Measurements from ENCODE around the gene PPFIA1.
"Not testable (repeated sequence)": the region's sequence is repeated elsewhere in the genome, so short reads cannot be mapped to it uniquely, and the experiment has no call there.

The PPFIA1 gene

GRCh38 chr11:70250876-70251658, 19.4 kb upstream of the PPFIA1 start:
- DNase-seq (ENCODE audit: low read depth, low spot score), result no peak
- no peak overlapping the region for H3K27ac ChIP-seq

GRCh38 chr11:70251659-70252321, 18.7 kb upstream of the PPFIA1 start:
- no peak overlapping the region for H3K27ac ChIP-seq

DNA sequence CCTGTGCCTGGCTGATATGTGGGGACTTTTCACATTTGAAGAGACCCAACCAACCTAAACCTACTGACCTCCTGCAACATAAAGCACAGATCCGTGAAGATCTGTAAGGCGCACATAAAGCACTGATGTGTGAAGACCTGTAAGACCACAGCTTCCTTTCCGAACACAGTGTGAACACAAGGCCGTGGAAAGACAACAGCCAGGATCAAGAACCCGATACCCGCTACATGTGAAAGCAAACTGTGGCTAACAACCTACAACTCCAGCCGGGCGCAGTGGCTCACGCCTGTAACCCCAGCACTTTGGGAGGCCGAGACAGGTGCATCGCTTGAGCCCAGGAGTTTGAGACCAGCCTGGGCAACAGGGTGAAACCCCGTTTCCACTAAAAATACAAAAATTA, 17.6 kb upstream of the PPFIA1 start:
- H3K27ac ChIP-seq, result no peak overlapping the region
- DNase-seq (ENCODE audit: low read depth, low spot score), result no peak

More at GRCh38 chr11:70251659-70252321, 18.7 kb upstream of the PPFIA1 start:
- no peak for DNase-seq (ENCODE audit: low read depth, low spot score)

GRCh38 chr11:70255477-70256116, 14.9 kb upstream of the PPFIA1 start:
- H3K27ac ChIP-seq, result no peak overlapping the region
- DNase-seq (ENCODE audit: low read depth, low spot score), result no peak

DNA sequence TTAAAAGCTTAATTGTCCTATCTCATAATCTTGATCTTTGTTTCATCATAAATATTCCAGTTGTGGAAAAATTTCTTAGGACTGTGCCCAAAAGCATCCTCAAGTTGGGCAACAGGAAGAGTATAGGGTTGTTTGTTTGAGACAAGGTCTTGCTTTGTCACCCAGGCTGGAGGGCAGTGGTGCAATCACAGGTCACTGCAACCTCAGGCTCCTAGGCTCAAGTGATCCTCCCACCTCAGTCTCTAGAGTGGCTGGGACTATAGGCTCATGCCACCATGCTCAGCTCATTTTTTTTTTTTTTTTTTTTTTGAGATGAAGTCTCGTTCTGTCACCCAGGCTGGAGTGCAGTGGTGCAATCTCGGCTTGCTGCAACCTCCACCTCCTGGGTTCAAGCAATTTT, 11.4 kb upstream of the PPFIA1 start:
- DNase-seq (ENCODE audit: low read depth, low spot score), result not testable (repeated sequence)

DNA sequence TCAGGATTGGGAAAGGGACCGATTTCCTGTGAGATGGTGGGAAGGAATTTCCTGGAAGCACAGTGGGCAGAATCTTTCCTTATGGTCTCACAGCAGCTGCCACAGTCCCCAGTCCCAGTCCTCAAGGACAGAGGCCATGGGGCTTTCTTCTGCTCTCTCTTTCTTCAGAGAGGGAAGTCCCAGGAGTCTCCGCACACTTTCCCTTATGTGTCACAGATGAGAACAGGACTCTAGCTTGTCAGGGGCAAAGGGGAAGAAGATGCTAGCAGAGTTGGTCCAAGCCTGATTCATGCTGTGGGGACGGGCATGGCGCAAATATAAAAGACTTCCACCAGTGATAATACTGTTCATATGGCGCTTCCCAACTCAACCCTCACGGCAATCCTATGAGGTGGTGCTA, 7.5 kb upstream of the PPFIA1 start:
- H3K27ac ChIP-seq, result no peak overlapping the region
- DNase-seq (ENCODE audit: low read depth, low spot score), result no peak

More for the DNA sequence above, 11.4 kb upstream of the PPFIA1 start:
- H3K27ac ChIP-seq, result not testable (repeated sequence)

GRCh38 chr11:70263363-70263762, 7.1 kb upstream of the PPFIA1 start:
- DNase-seq (ENCODE audit: low read depth, low spot score), result no peak
- no peak overlapping the region for H3K27ac ChIP-seq

DNA sequence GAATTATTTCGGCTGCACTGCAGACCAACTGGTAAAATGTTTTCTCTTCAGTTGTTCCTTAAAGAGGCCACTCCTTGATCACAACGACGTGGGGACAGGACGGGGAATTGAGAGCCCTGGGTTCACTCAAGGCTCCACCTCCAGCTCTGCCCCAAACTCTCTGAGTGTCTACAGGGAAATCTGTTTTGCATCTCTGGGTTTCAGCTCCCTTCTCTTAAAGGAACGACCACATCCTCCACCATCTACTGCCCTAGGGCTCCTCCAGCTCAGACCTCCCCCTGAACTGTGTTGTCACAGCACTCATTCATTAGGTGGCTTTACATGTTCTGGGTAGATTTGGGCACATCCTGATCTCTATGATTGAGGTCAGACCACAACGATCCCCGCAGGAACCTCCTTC, 5.1 kb upstream of the PPFIA1 start:
- H3K27ac ChIP-seq, result no peak overlapping the region
- no peak for DNase-seq (ENCODE audit: low read depth, low spot score)

DNA sequence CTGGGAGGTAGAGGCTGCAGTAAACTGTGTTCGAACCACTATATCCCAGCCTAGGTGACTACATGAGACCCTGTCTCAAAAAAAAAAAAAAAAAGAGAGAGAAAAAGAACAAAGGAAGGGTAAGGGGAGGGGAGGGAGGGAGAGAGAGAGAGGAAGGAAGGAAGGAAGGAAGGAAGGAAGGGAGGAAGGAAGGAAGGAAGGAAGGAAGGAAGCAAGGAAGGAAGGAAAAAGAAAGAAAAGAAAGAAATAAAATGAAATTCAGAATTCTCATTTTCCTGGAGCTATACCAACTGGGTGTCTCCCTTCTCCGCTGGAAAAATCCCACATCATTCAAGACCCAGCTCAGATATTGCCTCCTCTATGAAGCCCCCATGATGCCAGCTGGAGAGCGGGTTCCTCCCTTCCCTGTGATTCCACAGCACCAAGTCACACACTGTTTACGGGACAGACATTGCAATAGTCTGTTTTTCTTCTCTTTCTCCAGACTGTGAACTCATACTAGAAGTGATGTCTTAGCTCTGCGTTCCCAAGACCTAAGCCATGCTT, 3.0 kb upstream of the PPFIA1 start:
- no peak for DNase-seq (ENCODE audit: low read depth, low spot score)
- no peak overlapping the region for H3K27ac ChIP-seq

- H3K27ac ChIP-seq, result no peak overlapping the region
- DNase-seq (ENCODE audit: low read depth, low spot score), result no peak
Measured at GRCh38 chr11:70268526-70268925, 2.0 kb upstream of the PPFIA1 start.

GRCh38 chr11:70270877-70271648, 573 bp downstream of the PPFIA1 start:
- H3K27ac ChIP-seq, result peak overlapping the region; percentile 46
- no peak for DNase-seq (ENCODE audit: low read depth, low spot score)

DNA sequence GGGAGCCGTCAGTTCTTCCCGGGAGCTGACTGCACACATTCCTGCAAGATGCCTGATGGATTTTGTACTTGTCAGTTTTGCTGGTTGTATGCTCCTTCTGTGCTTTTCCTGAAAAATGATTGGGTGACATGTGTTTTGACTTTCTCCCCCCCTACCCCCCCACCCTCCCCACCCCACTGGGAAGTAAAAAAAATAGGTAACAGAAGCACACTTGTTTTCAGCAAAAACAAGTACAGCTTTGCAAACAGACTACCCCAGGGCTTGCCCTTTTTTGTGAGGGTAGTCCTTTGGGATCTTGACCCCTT, 1.1 kb downstream of the PPFIA1 start:
- no peak overlapping the region for H3K27ac ChIP-seq
- no peak for DNase-seq (ENCODE audit: low read depth, low spot score)

- H3K27ac ChIP-seq, result no peak overlapping the region
- no peak for DNase-seq (ENCODE audit: low read depth, low spot score)
Measured at GRCh38 chr11:70272009-70272408, 1.5 kb downstream of the PPFIA1 start.

DNA sequence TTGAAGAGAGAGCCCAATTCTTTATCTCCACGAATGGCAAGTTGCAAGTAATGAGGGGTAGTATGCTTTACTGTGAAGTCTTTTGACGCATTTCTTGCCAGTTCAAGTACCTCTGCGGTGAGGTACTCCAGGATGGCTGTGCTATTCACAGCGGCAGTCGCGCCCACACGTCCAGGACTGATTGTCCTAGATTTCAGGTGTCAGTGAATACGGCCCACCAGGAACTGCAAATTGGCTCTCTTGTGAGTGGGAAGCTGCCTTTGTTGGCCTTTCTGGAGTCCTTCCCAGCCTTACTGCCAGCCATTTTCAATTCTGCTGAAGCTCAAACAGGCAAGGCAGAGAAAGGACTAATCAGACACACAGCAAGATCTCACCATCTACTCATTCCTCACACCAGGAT, 8.5 kb downstream of the PPFIA1 start:
- H3K27ac ChIP-seq, result no peak overlapping the region
- no peak for DNase-seq (ENCODE audit: low read depth, low spot score)

- DNase-seq (ENCODE audit: low read depth, low spot score), result no peak
- H3K27ac ChIP-seq, result no peak overlapping the region
Measured at GRCh38 chr11:70281156-70281609, 10.7 kb downstream of the PPFIA1 start.

GRCh38 chr11:70282012-70282411, 11.5 kb downstream of the PPFIA1 start:
- H3K27ac ChIP-seq, result no peak overlapping the region

GRCh38 chr11:70288721-70289120, 18.2 kb downstream of the PPFIA1 start:
- no peak for DNase-seq (ENCODE audit: low read depth, low spot score)
- H3K27ac ChIP-seq, result no peak overlapping the region

More at GRCh38 chr11:70282012-70282411, 11.5 kb downstream of the PPFIA1 start:
- DNase-seq (ENCODE audit: low read depth, low spot score), result no peak

DNA sequence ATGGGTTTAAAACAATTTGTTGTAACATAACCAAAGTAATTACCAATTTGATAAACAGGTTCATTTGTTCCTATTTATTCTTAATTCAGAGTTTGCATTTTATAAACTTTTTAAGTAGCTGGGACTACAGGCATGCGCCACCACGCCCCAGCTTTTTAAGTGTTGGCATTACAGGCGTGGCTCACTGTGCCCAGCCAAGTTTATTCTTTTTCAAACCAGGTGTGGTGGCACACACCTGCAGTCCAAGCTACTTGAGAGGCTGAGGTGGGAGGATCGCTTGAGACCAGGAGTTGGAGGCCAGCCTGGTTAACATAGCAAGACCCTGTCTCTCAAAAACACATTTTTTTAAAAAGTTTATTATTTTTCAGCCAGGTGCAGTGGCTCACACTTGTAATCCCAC, 19.1 kb downstream of the PPFIA1 start:
- DNase-seq (ENCODE audit: low read depth, low spot score), result no peak

GRCh38 chr11:70290361-70291065, 20.0 kb downstream of the PPFIA1 start:
- no peak for DNase-seq (ENCODE audit: low read depth, low spot score)
- peak overlapping the region; percentile 14 for H3K27ac ChIP-seq

More for the DNA sequence above, 19.1 kb downstream of the PPFIA1 start:
- H3K27ac ChIP-seq, result no peak overlapping the region

DNA sequence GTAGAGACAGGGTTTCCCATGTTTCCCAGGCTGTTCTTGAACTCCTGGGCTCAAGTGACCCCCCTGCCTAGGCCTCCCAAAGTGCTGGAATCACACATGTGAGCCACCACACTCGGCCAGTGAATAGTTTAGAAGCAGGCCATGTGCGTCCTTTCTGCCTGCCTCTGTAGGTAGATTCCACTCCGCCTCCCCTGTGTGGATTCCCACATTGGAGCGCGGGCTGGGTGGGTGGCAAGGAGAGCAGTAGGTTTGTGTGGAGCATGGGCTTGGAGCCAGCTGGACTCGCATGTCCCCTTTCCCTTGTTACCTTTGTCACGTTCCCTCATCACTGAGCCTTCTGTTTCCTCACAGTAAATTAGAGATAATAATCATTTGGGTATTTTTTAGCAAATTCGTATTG, 21.7 kb downstream of the PPFIA1 start:
- no peak overlapping the region for H3K27ac ChIP-seq
- DNase-seq (ENCODE audit: low read depth, low spot score), result no peak
